ENCODE results near the gene PPIF. TPM values are rescaled to one million over a fixed set of nuclear protein-coding genes. Genes with fewer than 3 reads are reported as not detected.

PPIF gene
- total RNA-seq, 1 experiment from 2014 or later = 133 TPM

GRCh38 chr10:79311581-79312407 lies 35.5 kb upstream of the PPIF start:
- POLR2A ChIA-PET = no interaction called here

DNA sequence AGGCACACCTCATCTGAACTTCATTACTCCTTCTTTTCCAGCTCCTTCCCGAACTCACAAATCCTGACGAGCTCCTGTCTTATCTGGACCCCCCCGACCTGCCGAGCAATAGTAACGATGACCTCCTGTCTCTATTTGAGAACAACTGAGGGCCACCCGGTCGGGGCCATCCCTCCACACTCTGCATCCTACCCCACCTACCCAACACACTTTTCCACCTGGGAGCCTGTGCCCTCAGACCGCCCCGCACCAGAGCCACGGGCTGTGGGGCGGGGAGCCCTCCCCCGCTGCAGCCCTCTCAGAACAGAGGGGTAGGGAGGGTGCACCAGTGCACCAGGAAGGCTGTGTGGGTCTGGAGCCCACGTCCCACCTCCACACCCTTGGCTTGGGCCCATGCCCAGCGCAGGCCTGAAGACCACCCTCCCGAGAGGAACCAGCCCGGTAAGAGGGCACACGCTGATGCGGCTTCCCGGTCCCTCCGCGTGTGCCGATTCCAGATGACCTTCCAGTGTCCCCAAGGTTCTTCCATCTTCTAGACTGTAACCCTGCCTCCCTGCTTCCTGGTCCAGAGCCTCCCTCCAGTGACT lies 34.6 kb upstream of the PPIF start:
- H3K27me3 ChIP-seq (replicated peaks; ENCODE audit: control insufficient read depth, insufficient read depth, low read length) = no peaks in the 10 kb centered on the region
- H3K4me1 Mint-ChIP-seq (ENCODE audit: low read depth, unreplicated experiment) = no peaks in the 10 kb centered on the region
- no peak overlapping the region for H3K4me3 ChIP-seq (ENCODE audit: low read depth, low read length)
- CTCF ChIA-PET = no interaction called here
- peaks cover 6% of the 10 kb centered on the region for H3K36me3 ChIP-seq (ENCODE audit: control insufficient read depth, insufficient read depth, low read length)
- DNase-seq = no peak
- POLR2A ChIA-PET = no interaction called here
- H3K27me3 Mint-ChIP-seq (ENCODE audit: insufficient read depth, unreplicated experiment) = no peaks in the 10 kb centered on the region
- H3K9me3 Mint-ChIP-seq (ENCODE audit: unreplicated experiment) = no peaks in the 10 kb centered on the region
- intact Hi-C loops (cut with micrococcal nuclease; ENCODE audit: unreplicated experiment) = no loop called here
- H3K27ac Mint-ChIP-seq (ENCODE audit: unreplicated experiment) = no peak overlapping the region
- no peaks in the 10 kb centered on the region for H3K9me3 ChIP-seq
- BruUV-seq (replicated peaks) = no TSS peak
- H3K36me3 Mint-ChIP-seq (ENCODE audit: insufficient read depth, unreplicated experiment) = peaks cover 58% of the 10 kb centered on the region
- no peaks in the 10 kb centered on the region for H3K4me1 ChIP-seq
- no peak for TF ChIP-seq CTCF (IDR thresholded peaks at IDR 0.05; ENCODE audit: insufficient read depth in 1 of 2, low read depth in 1 of 2, low read length in 1 of 2, severe bottlenecking in 1 of 2, unreplicated experiment in 1 of 2)
- H3K4me3 Mint-ChIP-seq (ENCODE audit: unreplicated experiment) = no peak overlapping the region

More at GRCh38 chr10:79311581-79312407, 35.5 kb upstream of the PPIF start:
- peaks cover 6% of the 10 kb centered on the region for H3K36me3 ChIP-seq (ENCODE audit: control insufficient read depth, insufficient read depth, low read length)
- Mint-ChIP-seq H3K4me1 (ENCODE audit: low read depth, unreplicated experiment) (no peaks in the 10 kb centered on the region), H3K4me3 (ENCODE audit: unreplicated experiment) (no peak overlapping the region), H3K27me3 (ENCODE audit: insufficient read depth, unreplicated experiment) (no peaks in the 10 kb centered on the region), H3K36me3 (ENCODE audit: insufficient read depth, unreplicated experiment) (peaks cover 49% of the 10 kb centered on the region), H3K9me3 (ENCODE audit: unreplicated experiment) (no peaks in the 10 kb centered on the region), H3K27ac (ENCODE audit: unreplicated experiment) (no peak overlapping the region)
- CTCF ChIA-PET = no interaction called here
- H3K9me3 ChIP-seq = no peaks in the 10 kb centered on the region
- no peaks in the 10 kb centered on the region for H3K4me1 ChIP-seq
- no peak for TF ChIP-seq CTCF (IDR thresholded peaks at IDR 0.05; ENCODE audit: insufficient read depth in 1 of 2, low read depth in 1 of 2, low read length in 1 of 2, severe bottlenecking in 1 of 2, unreplicated experiment in 1 of 2)
- no peaks in the 10 kb centered on the region for H3K27me3 ChIP-seq (replicated peaks; ENCODE audit: control insufficient read depth, insufficient read depth, low read length)
- BruUV-seq (replicated peaks) = no TSS peak
- intact Hi-C loops (cut with micrococcal nuclease; ENCODE audit: unreplicated experiment) = no loop called here
- DNase-seq = no peak
- H3K4me3 ChIP-seq (ENCODE audit: low read depth, low read length) = no peak overlapping the region

DNA sequence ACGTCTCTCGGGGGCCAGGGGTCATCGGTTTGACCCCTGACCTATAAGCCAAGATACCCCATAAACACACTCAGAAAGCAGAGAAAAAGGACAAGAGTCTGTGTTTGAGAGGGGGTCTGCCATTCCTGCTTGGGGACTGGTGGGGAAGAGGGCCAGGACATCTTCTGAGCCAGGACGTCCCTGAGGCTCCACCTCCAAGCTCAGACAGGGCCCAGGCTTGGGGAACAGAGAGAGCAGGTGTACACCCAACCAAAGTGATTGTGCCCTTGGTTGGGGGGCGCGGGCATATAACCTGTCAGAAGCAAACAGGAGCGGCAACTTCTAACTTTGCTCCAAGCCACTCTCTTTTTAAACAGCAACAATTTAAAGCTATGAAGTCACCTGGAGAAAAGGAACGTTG lies 33.9 kb upstream of the PPIF start:
- no peaks in the 10 kb centered on the region for H3K27me3 Mint-ChIP-seq (ENCODE audit: insufficient read depth, unreplicated experiment)
- POLR2A ChIA-PET = no interaction called here
- H3K9me3 ChIP-seq = no peaks in the 10 kb centered on the region
- no peaks in the 10 kb centered on the region for H3K4me1 Mint-ChIP-seq (ENCODE audit: low read depth, unreplicated experiment)
- H3K4me3 ChIP-seq (ENCODE audit: low read depth, low read length) = no peak overlapping the region
- H3K36me3 Mint-ChIP-seq (ENCODE audit: insufficient read depth, unreplicated experiment) = peaks cover 63% of the 10 kb centered on the region
- H3K36me3 ChIP-seq (ENCODE audit: control insufficient read depth, insufficient read depth, low read length) = peaks cover 6% of the 10 kb centered on the region
- no peaks in the 10 kb centered on the region for H3K4me1 ChIP-seq
- CTCF ChIA-PET = no interaction called here
- TF ChIP-seq CTCF (IDR thresholded peaks at IDR 0.05; ENCODE audit: insufficient read depth in 1 of 2, low read depth in 1 of 2, low read length in 1 of 2, severe bottlenecking in 1 of 2, unreplicated experiment in 1 of 2) = no peak
- no TSS peak for BruUV-seq (replicated peaks)
- H3K27ac Mint-ChIP-seq (ENCODE audit: unreplicated experiment) = peak overlapping the region; percentile 55
- H3K9me3 Mint-ChIP-seq (ENCODE audit: unreplicated experiment) = no peaks in the 10 kb centered on the region
- intact Hi-C loops (cut with micrococcal nuclease; ENCODE audit: unreplicated experiment) = no loop called here
- no peak for DNase-seq
- no peak overlapping the region for H3K4me3 Mint-ChIP-seq (ENCODE audit: unreplicated experiment)
- no peaks in the 10 kb centered on the region for H3K27me3 ChIP-seq (replicated peaks; ENCODE audit: control insufficient read depth, insufficient read depth, low read length)
